ENCODE measurements around the gene PTK6. TPM values are rescaled to one million over a fixed set of nuclear protein-coding genes. Genes with fewer than 3 reads are reported as not detected.

Gene PTK6
- total and polyA plus RNA-seq, 2 donors (not counting 1 experiment from before 2014, with no cell fraction given), result 0.86 to 2.3 TPM

DNA sequence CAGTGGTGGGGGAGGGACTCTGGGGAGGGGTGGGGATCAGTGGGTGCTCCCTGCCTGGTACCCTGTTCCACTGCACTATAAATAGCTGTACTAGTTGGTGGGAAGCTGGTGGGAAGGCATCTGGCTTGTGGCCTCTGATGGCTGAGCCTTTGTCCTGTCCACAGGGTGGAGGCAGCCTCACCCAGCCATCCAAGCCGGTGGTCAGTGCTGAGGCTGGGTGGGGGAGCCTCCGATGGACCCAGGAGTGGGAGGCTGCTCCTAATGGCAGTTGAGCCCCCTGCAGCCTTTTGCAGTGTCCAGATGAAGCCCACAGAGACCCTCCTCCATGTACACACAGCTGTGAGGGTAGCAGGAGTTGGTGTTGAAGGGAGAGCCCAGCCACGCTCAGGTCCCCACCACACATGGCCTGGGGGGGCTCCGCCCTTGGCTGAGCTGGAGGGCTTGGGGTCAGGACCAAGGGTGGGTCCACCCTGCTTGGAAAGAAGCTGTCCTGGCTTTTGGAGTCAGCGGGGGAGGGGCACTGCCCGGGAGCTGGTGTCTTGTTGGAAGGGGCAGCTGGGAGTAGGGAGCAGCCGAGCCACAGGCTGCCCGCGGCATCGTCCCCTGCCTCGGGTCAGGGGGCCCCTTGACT, 14.1 kb downstream of the PTK6 start:
- intact Hi-C loops (cut with micrococcal nuclease), result no loop called here
- no peak for ATAC-seq (ENCODE audit: low read depth)
- peaks cover 1% of the 10 kb centered on the region for H3K27me3 Mint-ChIP-seq
- Histone ChIP-seq H3K4me3 (ENCODE audit: control extremely low read depth in 1 of 5, extremely low read depth in 1 of 5, insufficient read depth in 1 of 5, low read depth in 2 of 5, low read length in 4 of 5) (no peak overlapping the region), H3K27ac (ENCODE audit: low read length in 2 of 2) (no peak overlapping the region), H3K4me1 (ENCODE audit: control insufficient read depth in 2 of 2, insufficient read depth in 2 of 2, low read length in 2 of 2) (peaks cover 23 to 30% of the 10 kb centered on the region in 2 donors), H3K36me3 (replicated peaks in 1 of 2; ENCODE audit: control extremely low read depth in 1 of 2, control insufficient read depth in 1 of 2, extremely low read depth in 1 of 2, insufficient read depth in 2 of 2, low read length in 1 of 2) (peaks cover 0 to 7% of the 10 kb centered on the region in 2 experiments), H3K9me3 (ENCODE audit: control extremely low read depth in 1 of 3, control insufficient read depth in 2 of 3, insufficient read depth in 1 of 3, low read length in 2 of 3) (peaks cover 0 to 14% (median 4%) of the 10 kb centered on the region in 3 donors), H3K27me3 (replicated peaks in 1 of 4; ENCODE audit: control extremely low read depth in 1 of 4, control insufficient read depth in 3 of 4, insufficient read depth in 4 of 4, low read length in 3 of 4) (peaks cover 0 to 9% (median 3%) of the 10 kb centered on the region in 4 experiments), H3K79me2 (ENCODE audit: control insufficient read depth, insufficient read depth, low read length) (peaks cover 15% of the 10 kb centered on the region), H2AFZ (ENCODE audit: insufficient read depth, low read depth, low read length, poor library complexity, severe bottlenecking) (no peak overlapping the region), H3K4me2 (replicated peaks; ENCODE audit: low read depth, low read length, poor library complexity, severe bottlenecking) (peak overlapping the region; percentile 94), H3K9ac (ENCODE audit: low read length) (no peak overlapping the region), H4K20me1 (ENCODE audit: control insufficient read depth, insufficient read depth, low read length, poor library complexity, severe bottlenecking) (peaks cover 29% of the 10 kb centered on the region)
- CTCF ChIA-PET, result interaction anchor here (1.5 to 3.8 kb wide), 2 partner anchors 15 to 119 kb away, joined by 3 to 25 read pairs; partner anchors contain the start of gene PTK6
- POLR2A ChIA-PET, result interaction anchor here (0.6 to 1.2 kb wide), 2 partner anchors 16 to 1074 kb away, joined by 3 to 4 read pairs; no protein-coding TSS in a partner anchor
- TF ChIP-seq, protein P1, sequence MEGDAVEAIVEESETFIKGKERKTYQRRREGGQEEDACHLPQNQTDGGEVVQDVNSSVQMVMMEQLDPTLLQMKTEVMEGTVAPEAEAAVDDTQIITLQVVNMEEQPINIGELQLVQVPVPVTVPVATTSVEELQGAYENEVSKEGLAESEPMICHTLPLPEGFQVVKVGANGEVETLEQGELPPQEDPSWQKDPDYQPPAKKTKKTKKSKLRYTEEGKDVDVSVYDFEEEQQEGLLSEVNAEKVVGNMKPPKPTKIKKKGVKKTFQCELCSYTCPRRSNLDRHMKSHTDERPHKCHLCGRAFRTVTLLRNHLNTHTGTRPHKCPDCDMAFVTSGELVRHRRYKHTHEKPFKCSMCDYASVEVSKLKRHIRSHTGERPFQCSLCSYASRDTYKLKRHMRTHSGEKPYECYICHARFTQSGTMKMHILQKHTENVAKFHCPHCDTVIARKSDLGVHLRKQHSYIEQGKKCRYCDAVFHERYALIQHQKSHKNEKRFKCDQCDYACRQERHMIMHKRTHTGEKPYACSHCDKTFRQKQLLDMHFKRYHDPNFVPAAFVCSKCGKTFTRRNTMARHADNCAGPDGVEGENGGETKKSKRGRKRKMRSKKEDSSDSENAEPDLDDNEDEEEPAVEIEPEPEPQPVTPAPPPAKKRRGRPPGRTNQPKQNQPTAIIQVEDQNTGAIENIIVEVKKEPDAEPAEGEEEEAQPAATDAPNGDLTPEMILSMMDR (IDR thresholded peaks at IDR 0.05), result no peak
- TF ChIP-seq EZH2 (IDR thresholded peaks at IDR 0.05; ENCODE audit: borderline replicate concordance, insufficient read depth, low read depth, low read length, poor library complexity, severe bottlenecking), result no peak
- WGBS (ENCODE audit: insufficient coverage), result 94% methylated on average over 10 of the region's 11 CpGs
- DNase-seq, result peak; percentile 17
- H3K27ac Mint-ChIP-seq, result no peak overlapping the region
- no peaks in the 10 kb centered on the region for H3K9me3 Mint-ChIP-seq (ENCODE audit: insufficient read depth)
- peaks cover 43% of the 10 kb centered on the region for H3K4me1 Mint-ChIP-seq
- H3K4me3 Mint-ChIP-seq, result peak overlapping the region; percentile 74
